GM23338 (cell line): ENCODE results near the gene TAF4B. TPM values are rescaled to one million over a fixed set of nuclear protein-coding genes. Genes with fewer than 3 reads are reported as not detected.

Experiments
- ATAC-seq: fragments of 200-7000 bp; cut with Tn5 transposase; 3 replicates; pipeline ENCODE4 v1.9.1; 2020
- DNase-seq: peaks from one replicate; pipeline ENCODE4 v3.0.0-alpha.2; 2015; ENCODE audit warnings: low spot score
- H2AFZ ChIP-seq: fragments of 200-600 bp; sonication (generic); 2 replicates; pipeline ENCODE4 v1.8.0; 2016; ENCODE audit warnings: antibody characterized with exemption, mild to moderate bottlenecking, moderate library complexity
- H3F3A ChIP-seq: fragments of 200-600 bp; sonication (generic); replicated peaks from 2 replicates; pipeline ENCODE4 v1.8.0; 2017; ENCODE audit warnings: antibody characterized with exemption, mixed run types, low read depth
- H3K27ac ChIP-seq: fragments of 200-600 bp; sonication (generic); 2 replicates; pipeline ENCODE4 v1.6.1; 2016; ENCODE audit warnings: low read depth
- H3K27me3 ChIP-seq: fragments of 200-600 bp; sonication (generic); 2 replicates; pipeline ENCODE4 v1.8.0; 2016; ENCODE audit warnings: mild to moderate bottlenecking, mixed run types, moderate library complexity; ENCODE audit not compliant: insufficient read depth
- H3K36me3 ChIP-seq: fragments of 200-600 bp; sonication (generic); 2 replicates; pipeline ENCODE4 v1.8.0; 2016; ENCODE audit warnings: mild to moderate bottlenecking; ENCODE audit not compliant: insufficient read depth
- H3K4me1 ChIP-seq: fragments of 200-600 bp; sonication (generic); 2 replicates; pipeline ENCODE4 v1.8.0; 2016; ENCODE audit warnings: mild to moderate bottlenecking, moderate library complexity; ENCODE audit not compliant: insufficient read depth
- H3K4me2 ChIP-seq: fragments of 200-600 bp; sonication (generic); 2 replicates; pipeline ENCODE4 v1.7.1; 2017; ENCODE audit warnings: mixed run types
- H3K4me3 ChIP-seq: fragments of 200-600 bp; sonication (generic); 2 replicates; pipeline ENCODE4 v1.6.1; 2016; ENCODE audit warnings: mixed run types
- H3K79me2 ChIP-seq: fragments of 200-600 bp; sonication (generic); replicated peaks from 2 replicates; pipeline ENCODE4 v1.8.0; 2017; ENCODE audit warnings: mild to moderate bottlenecking; ENCODE audit not compliant: insufficient read depth
- H3K9me2 ChIP-seq: fragments of 200-600 bp; sonication (generic); 2 replicates; pipeline ENCODE4 v1.8.0; 2017; ENCODE audit not compliant: insufficient read depth
- H4K20me1 ChIP-seq: fragments of 200-600 bp; sonication (generic); replicated peaks from 2 replicates; pipeline ENCODE4 v1.8.0; 2017; ENCODE audit warnings: mild to moderate bottlenecking; ENCODE audit not compliant: insufficient read depth
- H3K27ac Mint-ChIP-seq: 2 replicates; pipeline ENCODE4 v1.8.0; 2020; ENCODE audit warnings: inconsistent platforms, mild to moderate bottlenecking, moderate library complexity, mixed read lengths
- H3K27me3 Mint-ChIP-seq: 3 replicates; pipeline ENCODE4 v1.8.0; 2022; ENCODE audit warnings: low read depth, mild to moderate bottlenecking, moderate library complexity, mixed read lengths, inconsistent platforms; ENCODE audit not compliant: insufficient read depth, poor library complexity
- H3K36me3 Mint-ChIP-seq: 3 replicates; pipeline ENCODE4 v1.8.0; 2021; ENCODE audit warnings: low read depth, mild to moderate bottlenecking, inconsistent platforms, moderate library complexity, mixed read lengths
- H3K4me1 Mint-ChIP-seq: 3 replicates; pipeline ENCODE4 v1.8.0; 2020; ENCODE audit warnings: mild to moderate bottlenecking, inconsistent platforms, mixed read lengths
- H3K4me3 Mint-ChIP-seq: 3 replicates; pipeline ENCODE4 v1.8.0; 2021; ENCODE audit warnings: moderate library complexity, mild to moderate bottlenecking, inconsistent platforms, mixed read lengths
- H3K9me3 Mint-ChIP-seq: 3 replicates; pipeline ENCODE4 v1.8.0; 2020; ENCODE audit warnings: moderate library complexity, mild to moderate bottlenecking, inconsistent platforms, mixed read lengths
- STAT1 ChIP-seq: IDR thresholded peaks from one replicate; pipeline ENCODE4 v1.6.1; 2016; ENCODE audit warnings: antibody characterized with exemption; ENCODE audit not compliant: unreplicated experiment
- polyA plus RNA-seq: library from polyadenylated mRNA; unstranded; fragments of >200 nt; fragmentation: Nextera tagmentation; extraction: Ambion mirVana; gene quantifications from 2 replicates; pipeline ENCODE4 v1.2.1, GENCODE V29; 2016
- small RNA-seq: library from RNA; depleted of rRNA; stranded (forward); fragments of <200 nt; gene quantifications from one replicate; pipeline ENCODE3, GENCODE V24; 2014; ENCODE audit warnings: low replicate concordance
- total RNA-seq: library from RNA; depleted of rRNA; stranded (reverse); fragments of >200 nt; shearing (Covaris generic); gene quantifications from 2 replicates; pipeline ENCODE4 v1.2.3, GENCODE V29; 2014; rRNA removed

The TAF4B gene
- total and polyA plus RNA-seq, 2 experiments from 2014 or later: 9.4 to 27.3 TPM

DNA sequence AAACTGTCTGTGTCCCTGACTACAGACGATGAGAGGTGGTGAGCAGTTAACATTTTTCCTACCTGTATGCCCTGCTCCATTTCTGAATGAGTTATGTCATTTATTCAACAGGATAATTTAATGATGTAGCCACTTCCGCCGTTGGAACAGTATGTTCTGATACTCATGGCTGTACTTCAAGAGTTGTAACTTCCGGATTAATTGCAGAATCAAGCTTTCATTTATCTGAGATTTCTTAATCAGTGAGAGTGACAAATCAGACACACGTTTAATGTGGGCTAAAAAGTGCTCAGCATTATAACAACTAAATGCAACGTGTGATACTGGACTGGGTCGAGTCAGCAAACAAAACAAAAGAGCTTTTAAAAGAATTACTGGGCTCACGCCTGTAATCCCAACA is 214.4 kb downstream of the TAF4B start:
- Mint-ChIP-seq H3K4me3 (no peak overlapping the region), H3K9me3 (peaks cover 4% of the 10 kb centered on the region; the same call in 1 of the 3 replicates), H3K36me3 (no peaks in the 10 kb centered on the region), H3K27ac (no peak overlapping the region), H3K4me1 (peaks cover 15% of the 10 kb centered on the region; the same call in 2 of the 3 replicates), H3K27me3 (no peaks in the 10 kb centered on the region)
- Histone ChIP-seq H3K27ac (no peak overlapping the region), H3K4me1 (no peaks in the 10 kb centered on the region; the same call in 1 of the 2 replicates), H3K4me3 (no peak overlapping the region), H3K27me3 (no peaks in the 10 kb centered on the region), H4K20me1 (no peaks in the 10 kb centered on the region), H2AFZ (0 out of 2 replicates have a peak overlapping the region, but pooled peaks have one; percentile 8), H3K9me2 (no peaks in the 10 kb centered on the region), H3K4me2 (no peak overlapping the region), H3K36me3 (no peaks in the 10 kb centered on the region), H3F3A (no peaks in the 10 kb centered on the region), H3K79me2 (no peaks in the 10 kb centered on the region)
- no peak for DNase-seq
- no peak for ATAC-seq
- TF ChIP-seq STAT1: no peak

Small RNA genes within 50 kb of the gene (small RNA-seq; reads per million reads assigned to genes)
- gene RNU6-1289P: not detected

Other genes starting within 250 kb of the TAF4B start
- 139 and 148 TPM in 2 replicates for gene SS18, start 135.8 kb upstream of the TAF4B start, total RNA-seq
- 33.4 and 41.3 TPM in 2 replicates for gene SS18, start 135.8 kb upstream of the TAF4B start, polyA plus RNA-seq
- gene PSMA8, start 92.6 kb upstream of the TAF4B start, total RNA-seq: not detected in 2 replicates
- gene PSMA8, start 92.6 kb upstream of the TAF4B start, polyA plus RNA-seq: not detected in 2 replicates